Measurements from ENCODE around the gene RUFY2.

The RUFY2 gene

DNA sequence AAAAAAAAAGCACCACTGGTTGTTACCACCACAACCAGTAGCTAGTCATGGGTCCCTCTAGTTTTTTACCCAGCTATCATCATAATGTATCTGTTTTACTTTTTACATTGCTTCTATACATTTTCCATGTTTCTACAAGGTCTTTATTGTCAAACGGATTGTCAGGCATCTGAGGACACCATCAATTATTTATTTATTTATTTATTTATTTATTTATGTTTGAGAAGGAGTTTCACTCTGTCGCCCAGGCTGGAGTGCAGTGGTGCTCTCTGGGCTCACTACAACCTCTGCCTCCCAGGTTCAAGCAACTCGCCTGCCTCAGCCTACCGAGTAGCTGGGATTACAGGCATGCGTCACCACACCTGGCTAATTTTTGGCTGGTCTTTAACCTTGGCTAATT is 104.2 kb downstream of the RUFY2 start:
- TF ChIP-seq, protein P1, sequence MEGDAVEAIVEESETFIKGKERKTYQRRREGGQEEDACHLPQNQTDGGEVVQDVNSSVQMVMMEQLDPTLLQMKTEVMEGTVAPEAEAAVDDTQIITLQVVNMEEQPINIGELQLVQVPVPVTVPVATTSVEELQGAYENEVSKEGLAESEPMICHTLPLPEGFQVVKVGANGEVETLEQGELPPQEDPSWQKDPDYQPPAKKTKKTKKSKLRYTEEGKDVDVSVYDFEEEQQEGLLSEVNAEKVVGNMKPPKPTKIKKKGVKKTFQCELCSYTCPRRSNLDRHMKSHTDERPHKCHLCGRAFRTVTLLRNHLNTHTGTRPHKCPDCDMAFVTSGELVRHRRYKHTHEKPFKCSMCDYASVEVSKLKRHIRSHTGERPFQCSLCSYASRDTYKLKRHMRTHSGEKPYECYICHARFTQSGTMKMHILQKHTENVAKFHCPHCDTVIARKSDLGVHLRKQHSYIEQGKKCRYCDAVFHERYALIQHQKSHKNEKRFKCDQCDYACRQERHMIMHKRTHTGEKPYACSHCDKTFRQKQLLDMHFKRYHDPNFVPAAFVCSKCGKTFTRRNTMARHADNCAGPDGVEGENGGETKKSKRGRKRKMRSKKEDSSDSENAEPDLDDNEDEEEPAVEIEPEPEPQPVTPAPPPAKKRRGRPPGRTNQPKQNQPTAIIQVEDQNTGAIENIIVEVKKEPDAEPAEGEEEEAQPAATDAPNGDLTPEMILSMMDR (IDR thresholded peaks at IDR 0.05; ENCODE audit: insufficient read depth, low read length, missing control alignments), result no peak
- DNase-seq (ENCODE audit: low read depth, low spot score), result no peak
- H3K4me3 ChIP-seq (ENCODE audit: low read depth, low read length), result no peak overlapping the region
- ChIA-PET CTCF (interaction anchor here (0.6 to 5.2 kb wide), 23 partner anchors 8 to 514 kb away, joined by 3 to 199 read pairs (median 6); partner anchors contain the start of gene SIRT1), POLR2A (no interaction called here)

- no peak overlapping the region for H3K4me3 ChIP-seq (ENCODE audit: low read depth, low read length)
- DNase-seq (ENCODE audit: low read depth, low spot score), result no peak
- TF ChIP-seq, protein P1 (IDR thresholded peaks at IDR 0.05; ENCODE audit: insufficient read depth, low read length, missing control alignments), result no peak
- ChIA-PET CTCF (interaction anchor here (0.6 to 5.2 kb wide), 26 partner anchors 8 to 514 kb away, joined by 3 to 199 read pairs (median 6); partner anchors contain the start of gene SIRT1), POLR2A (no interaction called here)
Observed at GRCh38 chr10:68302503-68302823, 104.6 kb downstream of the RUFY2 start.

GRCh38 chr10:68301790-68302502 is 105.1 kb downstream of the RUFY2 start:
- no peak overlapping the region for H3K4me3 ChIP-seq (ENCODE audit: low read depth, low read length)
- ChIA-PET POLR2A (no interaction called here), CTCF (interaction anchor here (0.6 to 5.2 kb wide), 44 partner anchors 8 to 513 kb away, joined by 3 to 199 read pairs (median 4); partner anchors contain the start of genes ATOH7 and SIRT1)
- TF ChIP-seq, protein P1 (IDR thresholded peaks at IDR 0.05; ENCODE audit: insufficient read depth, low read length, missing control alignments), result peak; percentile 28
- peak; percentile 28 for DNase-seq (ENCODE audit: low read depth, low spot score)

- TF ChIP-seq, protein P1 (IDR thresholded peaks at IDR 0.05; ENCODE audit: insufficient read depth, low read length, missing control alignments), result no peak
- no peak for DNase-seq (ENCODE audit: low read depth, low spot score)
- no peak overlapping the region for H3K4me3 ChIP-seq (ENCODE audit: low read depth, low read length)
- CTCF ChIA-PET, result interaction anchor here (0.6 to 5.2 kb wide), 41 partner anchors 8 to 512 kb away, joined by 3 to 199 read pairs (median 4); partner anchors contain the start of genes ATOH7 and SIRT1
- POLR2A ChIA-PET, result no interaction called here
Observed at GRCh38 chr10:68301301-68301700, 105.8 kb downstream of the RUFY2 start.

DNA sequence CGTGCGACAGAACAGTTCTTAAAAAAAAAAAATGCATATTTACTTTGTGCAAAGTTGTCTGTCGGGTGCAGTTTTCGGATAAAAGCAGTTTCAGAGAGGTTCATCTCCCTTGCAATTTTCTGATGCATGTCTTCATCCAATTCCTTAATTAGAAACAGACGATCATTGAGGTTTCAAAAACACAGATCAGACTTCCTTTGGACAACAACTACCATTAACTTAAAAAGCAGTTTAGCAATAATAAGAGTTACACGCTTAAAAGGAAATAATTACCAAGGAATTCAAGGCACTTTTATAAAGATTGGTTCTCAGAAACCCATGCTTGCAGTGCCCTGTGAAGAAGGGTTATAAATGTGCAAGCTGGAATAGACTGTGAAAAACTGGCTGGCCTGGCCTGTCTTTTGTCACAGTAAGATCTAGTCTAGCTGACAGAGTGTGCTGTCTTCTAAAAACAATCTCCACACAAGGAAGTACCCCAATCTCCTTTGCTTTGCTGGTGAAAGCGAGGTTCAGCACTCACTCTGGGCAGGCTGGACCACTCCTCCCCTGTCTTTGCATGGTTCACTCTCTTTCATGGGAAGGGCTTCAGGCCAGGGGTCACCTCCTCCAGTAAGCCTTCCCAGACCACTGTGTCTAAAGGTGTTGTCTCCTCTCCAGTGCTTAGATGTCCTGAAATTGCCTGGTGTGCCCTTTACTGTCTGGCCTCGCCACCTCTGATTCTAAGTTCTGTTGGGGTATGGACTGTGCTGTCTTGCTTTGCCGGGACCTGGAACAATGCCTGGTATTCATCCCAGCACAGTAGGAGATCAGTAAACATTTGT is 110.0 kb downstream of the RUFY2 start:
- POLR2A ChIA-PET, result no interaction called here
- CTCF ChIA-PET, result interaction anchor here (1.1 kb wide), 1 partner anchor 8 kb away, joined by 3 read pairs; no protein-coding TSS in a partner anchor
- peak; percentile 5 for DNase-seq (ENCODE audit: low read depth, low spot score)
- H3K4me3 ChIP-seq (ENCODE audit: low read depth, low read length), result no peak overlapping the region
- TF ChIP-seq, protein P1 (IDR thresholded peaks at IDR 0.05; ENCODE audit: insufficient read depth, low read length, missing control alignments), result no peak

Measured in AG04449 (cell line).